CD4-positive, alpha-beta T cell treated with Interleukin-17A for 1 hour (primary cell): Measurements from ENCODE around the gene RAET1E.
A peak's percentile ranks its signal among the peaks of the same experiment; 100 is the strongest.
"Not testable (repeated sequence)": the region's sequence is repeated elsewhere in the genome, so short reads cannot be mapped to it uniquely, and the experiment has no call there.

Experiments
- DNase-seq: peaks from one replicate; pipeline ENCODE4 v3.0.0-alpha.2; 2020

The RAET1E gene

DNA sequence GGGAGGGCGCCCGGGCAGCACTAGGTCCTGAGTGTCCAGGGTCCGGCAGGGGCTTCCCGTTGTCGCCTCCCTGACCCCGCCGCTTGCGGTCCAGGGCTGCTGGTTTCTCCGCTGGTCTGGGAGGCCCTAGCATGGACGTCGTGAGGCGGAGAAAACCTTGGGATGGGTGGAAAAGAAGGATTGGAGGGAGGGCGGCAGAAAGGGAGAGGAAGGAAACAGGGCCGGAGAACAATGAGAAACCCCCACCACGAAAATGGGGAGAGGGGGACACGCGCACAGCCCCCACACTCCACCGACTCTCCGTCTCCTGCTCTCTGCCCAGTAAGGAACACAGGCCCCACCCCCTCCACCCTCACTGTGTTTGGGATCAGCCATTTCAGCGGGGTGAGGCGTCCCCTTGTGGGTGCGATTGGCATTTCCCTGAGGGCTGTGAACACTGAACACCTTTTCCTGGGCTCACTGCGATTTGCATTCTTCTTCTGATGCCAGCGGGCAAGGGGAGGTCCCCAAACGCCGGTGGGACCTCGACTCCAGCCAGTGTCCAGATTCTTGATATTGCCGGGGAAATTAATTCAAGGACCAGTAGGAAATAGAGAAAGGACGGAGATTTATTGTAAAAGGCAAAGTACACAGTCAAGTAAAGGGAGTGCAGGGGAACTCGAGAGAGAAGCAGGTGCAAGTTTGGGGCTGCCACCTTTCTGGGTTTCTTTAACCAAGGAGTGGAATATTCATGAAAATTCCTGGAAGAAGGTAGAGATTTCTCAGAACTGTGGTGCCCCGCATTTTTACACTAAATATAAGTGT is 28.3 kb upstream of the RAET1E start:
- DNase-seq, result peak; percentile 76

DNA sequence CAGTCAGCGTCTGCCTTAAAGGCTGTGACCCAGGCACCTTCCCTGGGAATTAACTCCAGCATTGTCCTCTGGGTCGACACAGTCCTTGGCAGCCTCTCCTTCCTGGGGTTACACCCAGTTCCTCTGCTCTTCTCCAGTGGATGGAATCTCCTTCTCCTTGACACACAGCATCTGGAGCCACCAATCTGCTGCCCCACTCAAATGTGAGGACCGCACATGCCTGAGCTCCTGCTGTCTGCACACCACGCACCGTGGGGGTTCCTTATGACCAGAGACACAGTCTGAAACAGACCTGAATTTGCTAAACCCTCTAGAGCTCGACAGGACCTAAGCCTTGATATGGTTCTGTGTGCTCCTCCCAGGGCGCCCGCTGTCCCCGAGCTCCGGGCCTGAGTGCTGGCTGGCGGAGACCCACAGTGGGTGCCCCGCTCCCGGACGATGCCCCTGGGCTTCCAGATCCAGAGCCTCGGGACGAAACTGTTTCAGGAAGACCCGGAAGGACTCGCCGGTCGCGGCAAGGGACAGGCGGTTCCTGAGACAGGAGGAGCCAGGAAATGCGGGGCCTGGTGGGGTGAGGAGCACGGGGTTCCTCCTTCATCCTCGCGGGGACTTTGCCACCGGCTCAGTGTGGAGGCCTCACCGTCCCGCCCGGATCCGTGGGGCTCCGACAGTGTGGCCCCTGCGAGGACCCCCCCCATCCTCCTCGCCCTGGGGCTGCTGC is 27.5 kb upstream of the RAET1E start:
- no peak for DNase-seq

DNA sequence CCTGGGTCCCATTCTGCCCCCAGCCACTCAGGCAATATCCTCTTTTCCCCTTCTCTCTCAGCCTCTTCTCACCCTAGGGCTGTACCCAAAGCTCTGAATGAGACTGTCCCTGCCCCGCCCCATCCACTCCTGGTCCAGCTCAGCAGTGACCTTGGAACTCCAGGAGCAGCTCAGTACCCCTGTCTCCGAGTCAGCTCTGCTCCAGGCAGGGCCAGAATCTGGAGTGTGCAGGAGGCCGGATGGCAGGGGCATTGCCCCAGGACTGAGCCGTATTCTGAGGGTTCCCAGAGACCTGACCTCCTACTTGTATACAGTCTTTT is 27.0 kb upstream of the RAET1E start:
- no peak for DNase-seq

DNA sequence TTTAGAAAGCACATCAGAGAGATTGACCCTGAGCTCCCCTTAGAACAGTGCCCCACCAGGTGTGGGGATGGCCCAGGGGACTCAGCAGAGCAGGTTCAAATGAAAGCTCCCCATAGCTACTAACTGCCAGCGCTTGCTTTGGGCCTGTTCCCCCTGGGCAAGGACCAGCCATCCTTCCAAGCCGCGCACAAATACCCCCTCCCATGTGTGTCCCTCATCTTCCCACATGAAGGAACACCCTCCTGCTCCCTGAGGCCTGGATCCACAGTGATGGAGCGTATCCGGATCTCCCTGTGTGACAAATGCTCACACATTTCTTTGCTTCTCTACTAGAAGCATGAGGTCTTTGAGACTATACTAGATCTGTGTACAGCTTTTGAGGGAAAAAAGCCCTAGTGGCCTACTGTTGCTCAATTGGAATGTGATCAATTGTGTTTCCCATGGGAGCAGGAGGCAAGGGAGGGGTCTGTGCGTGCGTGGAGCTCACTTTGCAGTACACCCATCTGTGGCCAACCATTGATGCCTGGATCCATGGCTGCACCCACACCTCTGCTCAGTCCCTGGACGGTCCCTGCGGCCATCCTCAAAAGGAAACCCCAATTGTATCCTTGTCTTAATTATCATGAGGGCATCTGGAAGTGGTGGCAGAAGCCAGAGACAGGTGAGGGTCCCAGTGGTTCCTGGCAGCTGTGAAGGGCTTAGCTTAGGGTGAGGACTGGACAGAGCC is 26.5 kb upstream of the RAET1E start:
- DNase-seq, result no peak

DNA sequence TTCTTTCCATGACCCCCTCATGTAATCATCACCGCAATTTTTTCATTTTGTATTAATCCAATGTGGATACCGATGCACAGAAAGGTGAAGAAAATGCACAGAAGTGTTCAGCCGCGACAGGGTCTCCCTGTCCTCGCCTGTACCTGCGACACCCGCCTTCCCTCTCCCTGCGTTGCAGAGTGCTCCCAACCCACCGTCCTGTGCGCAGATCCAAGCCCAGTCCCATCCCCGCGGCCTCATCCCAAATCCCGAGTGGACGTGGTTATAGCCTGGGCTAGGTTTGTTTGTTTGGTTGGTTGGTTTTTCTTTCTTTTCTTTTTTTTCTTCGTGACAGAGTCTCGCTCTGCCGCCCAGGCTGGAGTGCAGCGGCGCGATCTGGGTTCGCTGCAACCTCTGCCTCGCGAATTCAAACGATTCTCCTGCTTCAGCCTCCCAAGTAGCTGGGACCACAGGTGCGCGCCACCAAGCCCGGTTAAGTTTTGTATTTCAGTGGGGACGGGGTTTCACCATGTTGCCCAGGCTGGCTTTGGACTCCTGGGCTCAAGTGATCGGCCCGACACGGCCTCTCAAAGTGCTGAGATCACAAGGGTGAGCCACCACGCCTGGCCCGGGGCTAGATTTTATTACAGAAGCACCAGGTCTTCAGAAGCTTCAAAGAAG is 25.5 kb upstream of the RAET1E start:
- DNase-seq, result no peak

DNA sequence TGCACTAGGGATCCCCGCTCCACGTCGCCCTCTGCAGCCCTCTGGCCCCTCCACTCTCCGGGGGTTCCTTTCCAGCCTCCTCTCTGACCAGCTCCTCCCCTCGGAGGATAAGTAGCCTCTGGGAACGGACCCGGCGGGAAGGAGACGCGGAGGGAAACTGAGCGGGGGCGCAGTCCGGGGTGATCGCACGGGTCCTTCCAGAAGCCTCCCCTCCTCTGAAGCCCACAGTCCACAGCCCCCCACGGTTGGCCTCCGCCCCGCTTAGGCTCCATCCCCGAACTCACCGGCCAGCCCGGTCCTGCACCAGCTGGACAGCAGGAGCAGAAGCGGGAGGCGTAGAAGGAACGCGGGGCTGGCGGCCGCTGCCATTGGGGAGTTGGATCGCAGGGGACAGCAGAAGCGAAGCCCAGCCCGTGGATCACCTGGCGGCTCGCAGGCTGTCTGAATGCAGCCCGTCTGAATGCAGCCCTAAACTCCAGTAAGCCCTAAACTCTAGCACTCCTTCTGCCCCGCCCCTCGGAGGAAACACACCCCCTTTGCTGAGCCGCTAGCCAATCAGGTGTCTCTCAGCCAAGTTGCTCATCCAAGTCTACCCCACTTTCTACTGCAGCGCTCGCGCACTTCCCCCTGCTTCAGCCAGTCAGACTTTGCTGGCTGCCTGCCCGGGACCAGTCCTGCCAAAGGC is 24.9 kb upstream of the RAET1E start, which contains the start of gene RAET1G:
TSS of gene RAET1G (minus strand) at position 480 of the 685 bp plus-strand sequence. CDS start at position 369, 111 bp downstream.
- DNase-seq, result peak; percentile 88

DNA sequence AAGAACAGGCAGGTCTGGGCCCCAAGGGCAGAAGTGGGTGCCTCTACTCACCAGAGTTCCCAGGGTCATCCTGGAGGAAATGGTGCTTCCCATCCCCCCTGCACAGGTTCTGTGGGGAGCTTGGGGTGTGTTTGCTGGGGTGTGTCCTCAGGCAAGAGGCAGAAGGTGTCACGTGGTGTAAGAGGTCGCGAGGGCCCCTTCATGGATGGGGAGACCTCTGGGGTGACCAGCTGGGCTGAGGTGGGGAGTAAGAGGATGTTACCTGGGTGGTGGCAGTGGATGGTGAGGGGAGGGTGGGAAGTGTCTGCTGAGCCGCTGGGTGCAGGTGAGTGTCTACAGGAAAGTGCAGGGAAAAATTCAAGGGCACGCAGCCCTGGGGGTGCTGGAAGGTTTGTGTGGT is 24.2 kb upstream of the RAET1E start:
- DNase-seq, result not testable (repeated sequence)

DNA sequence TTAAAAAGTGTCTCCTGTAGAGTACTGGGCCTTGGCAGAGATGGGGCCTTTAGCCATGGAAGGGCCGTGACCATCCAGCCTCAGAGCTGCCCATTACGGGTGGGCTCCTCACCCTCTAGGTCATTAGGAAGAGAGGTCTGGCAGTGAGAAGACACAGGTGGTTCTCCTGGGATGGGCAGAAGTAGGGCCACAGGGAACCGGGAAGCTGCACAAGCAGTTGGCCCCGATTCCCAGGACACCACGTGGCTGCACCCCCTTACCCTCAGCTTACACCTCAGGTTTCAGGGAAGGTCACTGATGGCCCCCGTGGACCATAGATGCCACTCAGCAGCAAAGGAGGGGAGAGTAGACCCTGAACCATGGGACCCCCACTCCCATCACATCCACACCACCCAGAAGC is 23.4 kb upstream of the RAET1E start:
- no peak for DNase-seq

DNA sequence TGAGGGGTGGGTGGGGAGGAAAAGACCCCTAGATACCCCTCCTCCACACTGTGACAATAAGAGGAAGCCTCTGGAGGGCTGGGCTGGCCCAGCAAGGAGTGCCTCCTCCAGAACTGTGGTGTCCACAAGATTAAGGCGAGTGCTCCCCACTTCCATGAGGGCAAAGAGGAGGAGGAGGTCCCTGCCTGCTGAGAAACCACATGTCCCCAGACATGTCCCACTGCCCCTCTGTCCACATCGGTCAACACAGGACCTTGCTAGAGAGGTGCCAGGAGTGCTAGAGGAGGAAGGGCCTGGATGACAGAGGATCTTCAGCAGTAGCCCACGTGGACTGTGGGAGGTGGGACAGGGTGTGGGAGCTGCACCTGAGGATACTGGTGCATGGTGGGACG is 21.9 kb upstream of the RAET1E start:
- DNase-seq, result no peak

DNA sequence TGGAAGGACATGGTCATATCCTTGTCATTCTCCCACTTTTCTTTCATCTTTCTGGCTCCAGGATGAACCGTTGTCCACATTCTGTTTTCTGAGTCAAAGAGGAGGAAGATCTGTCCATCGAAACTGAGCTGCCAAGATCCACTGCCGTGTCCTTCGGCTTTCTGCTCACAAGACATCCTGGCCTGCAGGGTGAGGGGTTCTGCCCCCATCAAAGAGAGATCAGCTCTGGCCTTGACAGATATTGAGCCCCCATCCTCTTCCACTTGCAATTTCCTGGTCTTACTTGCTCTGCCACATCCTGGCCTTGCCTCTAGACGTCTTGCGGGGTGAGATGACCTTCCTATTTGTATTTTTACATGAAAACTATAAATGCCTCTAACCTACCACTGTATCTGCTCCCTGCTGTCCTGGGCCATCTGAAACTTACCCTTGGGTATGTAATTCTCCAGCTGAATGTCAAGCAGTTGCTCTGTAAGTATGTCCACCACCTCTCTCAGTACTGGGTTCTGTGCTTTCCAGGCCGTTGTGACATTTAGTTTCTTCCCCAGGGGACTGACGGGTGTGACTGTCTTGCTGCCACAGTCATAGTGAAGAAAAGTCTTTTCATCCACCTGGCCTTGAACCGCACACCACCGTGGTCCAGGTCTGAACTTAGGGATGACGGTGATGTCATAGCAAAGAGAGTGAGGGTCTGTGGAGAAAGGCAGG is 21.4 kb upstream of the RAET1E start:
- not testable (repeated sequence) for DNase-seq

DNA sequence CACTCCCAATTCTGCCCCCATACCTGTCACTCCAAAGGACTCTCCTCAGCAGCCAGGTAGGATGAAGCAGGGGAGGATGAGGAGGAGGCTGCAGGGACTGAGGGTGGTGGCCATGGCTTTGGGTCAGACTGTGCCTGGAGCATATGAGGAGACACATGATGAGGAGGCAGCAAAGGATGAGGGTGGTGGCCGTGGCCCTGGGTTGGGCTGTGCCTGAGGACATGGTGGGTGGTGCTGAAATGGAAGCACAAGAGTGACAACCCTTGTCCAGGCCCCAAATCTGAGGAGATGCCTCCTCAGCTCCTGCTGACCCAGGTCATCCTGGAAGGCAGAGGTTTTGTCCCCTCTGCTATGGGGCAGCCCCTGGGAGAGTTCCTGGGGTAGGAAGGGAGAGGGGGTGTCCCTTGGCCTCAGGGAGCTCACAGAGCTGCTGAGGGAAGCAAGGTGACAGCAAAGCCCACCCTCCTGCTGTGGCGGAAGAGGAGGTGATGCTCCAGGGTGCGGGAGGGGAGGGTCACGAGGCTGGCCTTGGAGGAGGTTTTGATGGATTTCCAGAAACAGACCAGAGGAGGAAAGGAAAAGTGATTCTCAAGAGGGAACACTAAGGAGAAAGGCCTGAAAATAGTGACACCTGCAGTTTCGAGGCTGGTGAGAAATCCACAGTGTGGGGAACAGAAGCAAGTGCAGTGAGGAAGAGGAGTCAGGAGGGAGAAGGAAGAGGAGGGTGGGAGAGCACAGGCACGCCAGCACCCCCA is 20.4 kb upstream of the RAET1E start:
- DNase-seq, result no peak

DNA sequence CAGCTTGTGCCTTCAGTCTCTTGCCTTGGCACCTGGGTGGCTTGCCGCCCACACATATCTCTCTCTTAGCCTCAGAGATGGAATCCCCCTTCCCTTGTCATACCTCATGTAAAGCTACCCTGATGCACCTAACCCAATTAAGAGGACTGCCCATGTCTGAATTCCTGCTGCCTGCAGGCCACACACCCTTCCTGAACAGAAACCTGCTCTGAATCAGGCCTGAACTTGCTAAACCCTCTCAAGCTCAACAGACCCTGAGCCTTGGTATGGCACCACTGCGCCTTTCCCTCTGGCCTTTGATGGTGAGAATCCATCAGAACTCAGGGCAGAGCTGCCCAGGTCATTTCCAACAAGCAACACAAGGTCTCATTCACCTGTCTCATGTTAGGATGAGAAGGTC is 19.8 kb upstream of the RAET1E start:
- no peak for DNase-seq

DNA sequence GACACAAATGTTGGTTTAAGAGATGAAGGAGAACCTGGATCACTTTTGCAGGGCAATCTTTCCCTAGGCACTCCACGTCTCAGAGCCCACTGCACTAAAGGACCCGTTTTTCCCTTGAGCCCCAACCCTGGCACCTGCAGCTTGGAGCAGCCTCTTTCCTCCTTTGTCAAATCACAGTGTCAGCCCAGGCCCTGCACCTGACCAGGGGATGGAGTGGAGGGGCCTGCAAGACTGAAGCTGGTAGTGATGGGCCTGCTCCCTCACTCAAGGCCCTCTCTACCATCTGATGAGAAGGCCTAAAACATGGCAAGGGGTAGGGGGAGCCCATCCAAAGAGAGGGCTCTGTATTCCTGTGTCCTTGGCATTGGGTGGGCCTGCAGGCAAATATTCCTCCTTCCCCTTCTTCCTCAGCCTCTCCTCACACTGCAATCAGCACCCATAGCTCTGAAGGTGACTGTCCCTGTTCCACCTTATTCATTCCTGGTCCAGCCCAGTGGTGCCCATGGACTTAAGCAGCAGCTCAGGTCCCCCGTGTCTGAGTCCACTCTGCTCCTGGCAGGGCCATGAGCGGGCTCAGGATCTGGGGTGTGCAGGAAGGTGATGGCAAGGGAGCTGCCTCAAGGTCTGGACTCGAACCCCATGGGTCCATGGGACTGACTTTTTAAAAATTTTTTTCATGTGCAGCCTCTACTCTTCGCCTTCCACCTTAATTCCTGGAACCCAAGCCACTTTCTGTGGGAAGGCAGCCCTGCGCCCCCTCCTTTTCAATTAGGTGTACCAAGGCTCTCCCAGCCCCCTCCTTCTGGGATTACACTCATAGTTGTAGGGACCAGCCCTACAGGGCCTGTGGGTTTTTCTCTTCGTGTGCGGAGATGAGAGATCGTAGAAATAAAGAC is 18.3 kb upstream of the RAET1E start:
- DNase-seq, result no peak

DNA sequence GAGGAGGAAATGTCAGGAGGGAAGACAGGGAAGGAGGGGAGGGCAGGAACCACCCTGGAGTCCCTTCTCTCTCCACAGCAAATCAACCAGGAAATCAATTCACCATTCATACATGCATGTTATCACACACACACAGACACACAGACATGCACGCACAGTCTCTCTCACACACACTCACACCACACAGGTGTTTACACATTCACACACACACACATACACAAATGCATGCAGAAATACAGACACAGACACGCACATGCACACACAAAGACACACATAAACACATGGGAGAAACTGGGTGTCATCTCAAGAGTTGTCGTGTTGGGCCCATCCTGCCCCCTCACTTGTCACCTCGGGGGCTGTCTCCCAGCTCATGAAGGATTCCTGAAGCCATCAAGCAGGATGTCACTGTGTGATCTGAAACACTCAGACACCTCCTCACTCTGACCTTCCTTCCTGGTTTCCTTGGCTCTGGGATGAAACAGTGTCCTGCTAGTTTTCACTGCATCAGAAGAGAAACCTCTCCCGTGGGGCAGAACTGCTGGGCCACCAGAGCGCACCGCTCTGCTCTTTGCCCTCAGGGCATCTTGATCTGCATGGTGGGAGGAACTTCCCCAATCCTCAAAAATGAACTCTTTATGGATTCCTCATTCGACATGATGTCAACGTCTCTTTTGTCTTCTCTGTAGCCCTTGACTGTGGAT is 15.8 kb upstream of the RAET1E start:
- DNase-seq, result no peak

DNA sequence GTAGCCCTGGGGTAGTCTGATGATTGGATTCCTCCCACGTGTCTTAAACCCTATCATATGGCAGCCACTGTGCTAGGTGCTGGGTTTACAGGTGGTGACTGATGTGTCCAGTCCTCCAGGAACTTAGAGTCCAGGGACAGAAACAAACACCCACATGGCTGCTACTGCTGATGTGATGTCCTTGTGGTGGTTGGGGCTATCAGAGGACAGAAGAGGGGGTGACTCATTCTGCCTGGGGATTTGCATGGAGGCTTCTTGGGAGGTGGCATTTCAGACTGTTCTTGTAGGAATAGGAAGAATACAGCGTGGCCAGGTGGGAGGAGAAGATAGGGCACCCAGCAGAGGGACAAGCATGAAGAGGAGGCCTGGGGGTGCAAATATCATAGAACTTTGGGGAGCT is 15.2 kb upstream of the RAET1E start:
- DNase-seq, result no peak

DNA sequence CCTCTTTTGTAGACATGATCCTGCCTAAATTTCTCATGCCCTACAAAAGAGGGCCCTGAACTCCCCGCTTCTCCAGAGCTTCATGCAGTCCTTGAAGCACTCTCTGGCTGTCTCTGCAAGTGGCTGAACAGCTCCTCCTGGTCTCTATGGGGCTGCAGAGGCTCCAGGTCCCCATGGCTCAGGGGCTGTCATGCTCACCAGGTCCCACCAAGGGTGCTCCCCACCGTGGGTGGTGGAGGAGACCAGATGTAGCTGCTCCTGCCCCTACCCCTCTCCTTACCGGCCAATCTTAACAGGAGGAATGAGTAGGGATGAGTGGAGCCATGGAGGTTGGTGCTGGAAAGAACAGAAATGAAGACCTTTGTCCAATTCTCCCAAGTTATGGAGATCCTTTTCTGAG is 14.8 kb upstream of the RAET1E start:
- not testable (repeated sequence) for DNase-seq

DNA sequence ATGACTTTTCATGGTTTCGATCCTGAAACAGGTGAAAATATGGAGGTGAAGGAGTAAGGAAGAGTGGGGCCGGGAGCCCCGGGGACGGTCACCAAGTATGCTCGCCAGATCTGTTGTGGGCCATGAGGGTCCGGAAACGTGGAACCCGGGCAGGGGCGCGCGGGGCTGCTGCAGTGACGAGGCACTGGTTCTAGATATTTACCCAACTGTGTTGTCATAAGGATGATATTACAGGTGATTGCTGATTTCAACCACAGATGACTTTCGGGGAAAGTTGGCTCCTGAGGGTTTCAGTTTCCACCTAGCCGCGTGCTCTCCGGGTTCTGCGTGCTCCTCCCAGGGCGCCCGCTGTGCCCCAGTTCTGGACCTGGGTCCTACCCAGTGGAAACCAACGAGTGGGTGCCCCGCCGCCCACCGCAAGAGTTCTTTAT is 12.8 kb upstream of the RAET1E start:
- no peak for DNase-seq

DNA sequence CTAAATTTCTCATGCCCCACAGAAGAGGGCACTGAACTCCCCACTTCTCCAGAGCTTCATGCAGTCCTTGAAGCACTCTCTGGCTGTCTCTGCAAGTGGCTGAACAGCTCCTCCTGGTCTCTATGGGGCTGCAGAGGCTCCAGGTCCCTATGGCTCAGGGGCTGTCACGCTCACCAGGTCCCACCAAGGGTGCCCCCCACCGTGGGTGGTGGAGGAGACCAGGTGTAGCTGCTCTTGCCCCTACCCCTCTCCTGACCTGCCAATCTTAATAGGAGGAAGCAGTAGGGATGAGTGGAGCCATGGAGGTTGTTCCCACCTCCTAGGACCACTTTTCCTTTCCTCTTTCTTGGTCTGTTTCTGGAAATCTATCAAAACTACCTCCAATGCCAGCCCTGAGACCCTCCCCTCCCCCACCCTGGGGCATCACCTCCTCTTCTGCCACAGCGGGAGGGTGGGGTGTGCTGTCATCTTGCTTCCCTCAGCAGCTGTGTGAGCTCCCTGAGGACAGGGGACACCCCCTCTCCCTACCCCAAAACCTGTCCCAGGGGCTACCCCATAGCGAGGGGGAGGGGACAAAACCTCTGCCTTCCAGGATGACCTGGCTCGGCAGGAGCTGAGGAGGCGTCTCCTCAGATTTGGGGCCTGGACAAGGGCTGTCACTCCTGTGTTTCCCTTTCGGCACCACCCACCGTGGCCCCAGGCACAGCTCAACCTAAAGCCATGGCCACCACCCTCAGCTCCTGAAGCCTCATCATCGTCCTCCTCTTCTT is 12.0 kb upstream of the RAET1E start:
- no peak for DNase-seq

DNA sequence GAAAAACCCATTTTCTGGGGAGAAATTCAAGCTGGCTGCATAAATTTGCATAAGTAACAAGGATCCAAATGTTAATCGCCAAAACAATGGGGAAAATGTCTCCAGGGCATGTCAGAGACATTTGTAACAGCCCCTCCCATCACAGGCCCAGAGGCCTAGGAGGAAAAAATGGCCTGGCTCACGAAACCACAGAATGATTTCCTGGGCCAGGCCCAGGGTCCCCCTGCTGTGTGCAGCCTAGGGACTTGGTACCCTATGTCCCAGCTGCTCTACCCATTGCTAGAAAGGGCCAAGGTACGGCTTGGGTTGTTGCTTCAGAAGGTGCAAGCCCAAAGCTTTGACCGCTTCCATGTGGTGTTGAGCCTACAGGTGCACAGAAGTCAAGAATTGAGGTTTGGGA is 10.6 kb upstream of the RAET1E start:
- DNase-seq, result not testable (repeated sequence)
